GM19238 (cell line): Measurements from ENCODE around the gene OPCML.
A peak's percentile ranks its signal among the peaks of the same experiment; 100 is the strongest.

ENCODE experiments used
- DNase-seq: peaks from one replicate; pipeline ENCODE4 v3.0.0; 2011; ENCODE audit warnings: low spot score; ENCODE audit not compliant: insufficient read length

The OPCML gene

DNA sequence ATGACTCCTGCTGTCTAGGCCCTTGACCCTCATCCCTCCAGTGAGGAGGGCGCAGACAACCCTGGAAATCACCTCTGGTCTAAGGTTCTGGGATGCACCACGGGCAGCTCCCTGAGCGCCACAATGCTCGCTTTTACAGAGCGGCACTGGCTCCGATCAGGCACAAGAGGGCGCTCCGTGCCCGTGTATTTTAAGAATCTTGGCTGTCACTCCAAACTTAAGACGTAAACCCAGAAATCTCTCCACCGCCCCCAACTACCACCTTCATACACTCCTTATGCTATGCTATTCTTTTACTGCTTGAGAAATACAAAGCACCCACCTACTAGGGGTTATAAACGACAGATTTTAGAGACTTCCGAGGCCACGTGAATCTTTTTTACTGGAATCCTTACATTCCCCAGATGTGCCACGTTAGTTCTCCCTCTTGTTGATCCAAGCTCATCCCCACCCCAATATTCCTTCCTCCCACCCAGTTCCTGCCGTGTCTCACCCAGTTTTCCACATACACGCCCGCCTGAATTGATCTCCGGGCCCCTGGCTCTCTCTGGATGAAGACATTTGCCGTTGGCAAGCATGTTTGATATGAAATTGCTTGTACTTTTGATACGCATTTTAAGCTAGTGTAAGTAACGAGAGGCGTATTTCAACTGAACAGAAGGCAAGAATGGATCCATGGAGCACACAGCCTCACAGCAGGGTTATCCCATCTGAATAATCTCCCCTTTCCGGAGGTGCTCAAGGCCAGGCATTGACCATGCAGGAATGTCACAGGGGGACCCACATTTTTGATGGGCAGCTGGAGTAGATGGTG, 453.5 kb downstream of the OPCML start:
- DNase-seq = peak; percentile 24

DNA sequence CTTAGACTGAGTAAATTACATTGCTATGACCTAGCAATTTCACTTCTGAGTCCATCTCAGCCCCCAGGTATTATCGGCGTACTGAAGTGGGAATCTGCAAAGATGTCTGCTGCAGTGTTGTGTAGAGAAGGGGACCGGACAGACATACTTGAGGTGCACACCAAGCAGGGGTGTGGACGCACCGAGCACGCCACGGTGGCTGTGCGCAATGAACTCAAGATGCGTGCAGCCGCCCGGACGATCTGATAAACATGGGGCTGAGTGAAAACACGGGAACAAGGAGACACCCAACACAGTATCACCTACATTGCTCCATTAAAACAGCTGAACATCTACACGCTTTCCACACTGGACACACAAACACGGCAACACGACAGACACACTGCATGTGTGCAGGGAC, 454.3 kb downstream of the OPCML start:
- DNase-seq = no peak

GRCh38 chr11:133075351-133075750, 456.9 kb downstream of the OPCML start:
- DNase-seq = no peak

- no peak for DNase-seq
These were observed 459.3 kb downstream of the OPCML start for GRCh38 chr11:133072858-133073582.

DNA sequence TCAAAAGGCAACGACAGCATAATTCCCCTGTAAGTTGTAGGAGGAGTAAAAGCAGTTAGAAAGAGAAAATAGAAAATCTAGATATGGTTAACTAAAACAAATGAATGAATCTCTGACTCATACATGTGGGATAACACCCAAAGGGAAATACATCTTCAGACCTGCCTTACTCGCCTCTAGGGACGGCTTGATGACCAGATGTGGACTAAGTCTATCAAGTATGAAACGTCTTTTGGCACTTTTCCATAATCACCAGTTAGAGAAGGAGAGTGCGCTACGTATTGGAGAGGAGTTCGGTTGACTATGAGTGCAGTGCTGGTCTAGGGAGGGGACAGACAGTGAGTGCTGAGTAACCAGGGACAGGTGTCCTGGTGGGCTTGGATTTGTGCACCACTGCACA, 459.9 kb downstream of the OPCML start:
- DNase-seq = no peak

DNA sequence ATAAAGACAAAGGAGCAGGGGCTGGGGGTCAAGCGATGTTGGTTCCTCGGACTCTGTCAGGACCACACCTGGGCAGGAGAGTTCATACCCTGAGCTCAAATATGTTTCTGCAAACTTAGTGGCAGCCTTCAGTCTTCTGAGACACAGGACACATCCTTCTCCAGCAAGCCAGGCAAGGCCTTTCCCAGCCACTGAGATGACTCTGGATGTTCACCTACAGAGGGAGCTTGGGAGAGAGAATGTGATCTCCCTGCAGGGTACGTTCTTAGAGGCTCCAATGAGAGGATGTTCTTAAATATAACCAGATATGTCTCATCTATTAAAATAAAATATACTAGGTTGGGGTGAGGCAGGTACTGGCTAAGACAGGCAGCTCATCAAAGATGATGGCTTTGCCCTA, 461.5 kb downstream of the OPCML start:
- DNase-seq = no peak

DNA sequence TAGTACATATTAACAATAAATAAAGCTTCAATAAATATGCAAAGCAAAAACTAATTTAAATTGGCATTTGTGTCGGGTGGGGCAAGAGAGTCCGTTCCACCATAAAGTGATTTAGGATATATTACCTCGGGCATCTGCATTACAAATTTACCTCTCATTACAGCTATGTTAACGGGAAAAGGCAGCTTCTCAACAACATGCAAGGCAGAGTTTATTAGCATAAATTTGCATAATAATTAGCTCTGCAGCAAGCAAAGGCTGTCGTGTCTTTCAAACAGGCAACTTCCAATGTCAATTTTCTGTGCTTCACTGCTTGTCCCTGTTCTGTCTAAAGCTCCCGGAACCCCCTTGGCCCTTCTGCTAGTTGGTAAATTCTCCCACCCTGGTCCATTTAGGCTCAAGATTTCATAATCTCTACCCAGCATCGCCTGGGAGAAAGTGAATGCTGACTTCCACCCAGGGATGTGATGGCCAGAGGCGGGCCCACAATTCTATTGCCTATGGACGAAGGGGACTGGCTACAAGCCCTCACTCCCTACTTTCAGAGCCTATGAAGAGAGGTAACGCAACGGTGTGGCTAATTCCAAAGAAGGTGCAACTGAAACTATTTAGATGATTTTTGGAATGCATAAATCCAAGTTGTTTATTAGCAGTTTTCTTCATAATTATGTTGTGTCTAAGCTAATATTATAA, 462.1 kb downstream of the OPCML start:
- no peak for DNase-seq

DNA sequence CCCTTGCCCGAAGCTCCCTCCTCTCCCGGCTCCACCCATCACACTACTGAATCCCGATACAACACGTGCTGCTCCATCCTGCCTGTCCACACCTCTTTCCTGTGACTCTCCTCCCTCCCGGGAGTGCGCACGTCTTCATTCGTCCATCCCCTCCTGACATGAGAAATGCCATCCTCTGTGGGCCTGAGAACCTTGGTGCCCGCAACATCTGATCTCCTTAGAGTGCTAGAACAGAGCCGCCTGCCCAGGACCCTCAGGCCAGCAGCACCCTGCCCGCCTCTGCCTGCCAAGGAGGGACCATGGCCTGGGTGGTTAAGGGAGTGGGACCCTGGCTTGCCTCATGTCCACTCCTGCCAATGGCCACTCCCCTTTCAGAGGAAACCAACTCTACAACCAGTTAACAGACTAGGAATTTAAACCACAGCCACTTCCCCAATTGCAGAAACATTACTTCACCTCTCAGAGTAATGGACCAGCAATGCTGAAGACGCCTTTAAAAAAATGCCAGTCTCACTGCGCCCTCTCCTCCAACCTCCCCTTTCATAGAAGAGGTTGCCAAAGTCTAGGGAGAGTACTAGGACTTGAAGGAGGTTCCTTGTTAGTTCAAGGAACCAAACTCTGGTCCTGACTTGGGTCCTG, 466.3 kb downstream of the OPCML start:
- no peak for DNase-seq

DNA sequence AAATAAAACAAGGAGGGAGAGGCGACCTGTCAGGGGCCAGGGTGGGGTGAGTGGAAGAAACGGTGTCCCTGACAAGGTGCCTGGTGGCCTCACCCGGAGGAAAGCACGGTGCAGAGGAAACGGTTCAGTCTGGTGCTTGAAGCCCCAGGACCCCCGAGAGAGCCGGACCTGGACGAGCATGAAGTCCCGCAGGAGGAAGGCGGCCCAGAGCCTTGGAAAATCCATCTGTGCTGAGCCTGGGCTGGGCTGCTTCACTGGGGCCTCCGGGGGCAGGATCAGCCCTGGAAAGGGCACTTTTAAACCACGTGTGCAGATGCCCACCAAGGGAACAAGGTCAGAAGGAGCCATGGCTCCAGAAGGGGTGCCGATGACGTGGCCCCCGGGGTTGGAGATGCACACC, 467.3 kb downstream of the OPCML start:
- no peak for DNase-seq

DNA sequence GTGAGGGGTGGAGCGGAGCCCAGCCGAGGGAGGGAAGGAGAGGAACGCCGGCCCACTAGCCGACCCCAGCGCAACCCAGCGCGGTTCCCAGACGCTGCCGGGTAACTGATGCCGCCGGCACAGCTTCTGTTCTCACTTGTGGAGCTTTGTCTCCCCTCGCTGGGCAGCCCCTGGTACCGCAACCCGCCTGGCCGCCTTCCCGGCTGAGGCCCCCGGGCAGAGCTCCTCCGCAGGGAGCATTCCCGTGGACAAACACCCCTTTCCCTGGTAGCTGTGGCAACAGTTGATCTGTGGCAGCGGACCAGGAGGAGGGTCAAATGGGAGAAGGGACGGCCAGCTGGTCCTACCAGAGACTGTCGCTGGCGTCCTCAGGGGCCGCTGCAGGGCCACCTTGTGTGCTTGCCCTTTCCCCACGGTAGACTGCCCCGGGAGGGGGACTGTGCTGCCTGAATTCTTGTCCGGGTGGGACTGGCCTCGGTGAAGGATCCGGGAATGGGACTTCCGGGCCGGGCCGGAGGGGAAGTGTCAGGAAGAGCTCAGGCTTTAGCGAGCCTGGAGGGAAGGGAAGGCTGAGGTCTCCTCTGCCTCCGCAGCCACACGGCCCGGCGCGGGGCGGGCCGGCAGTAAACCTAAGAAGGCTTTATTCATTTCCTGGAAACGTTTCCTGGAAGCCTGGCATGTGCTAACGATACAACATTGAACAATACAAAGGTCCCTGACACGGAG, 468.0 kb downstream of the OPCML start:
- no peak for DNase-seq

GRCh38 chr11:133058501-133058900, 473.8 kb downstream of the OPCML start:
- no peak for DNase-seq

GRCh38 chr11:133053124-133053776, 479.1 kb downstream of the OPCML start:
- DNase-seq = no peak

- DNase-seq = no peak
These were observed 479.8 kb downstream of the OPCML start for GRCh38 chr11:133052537-133052936.

DNA sequence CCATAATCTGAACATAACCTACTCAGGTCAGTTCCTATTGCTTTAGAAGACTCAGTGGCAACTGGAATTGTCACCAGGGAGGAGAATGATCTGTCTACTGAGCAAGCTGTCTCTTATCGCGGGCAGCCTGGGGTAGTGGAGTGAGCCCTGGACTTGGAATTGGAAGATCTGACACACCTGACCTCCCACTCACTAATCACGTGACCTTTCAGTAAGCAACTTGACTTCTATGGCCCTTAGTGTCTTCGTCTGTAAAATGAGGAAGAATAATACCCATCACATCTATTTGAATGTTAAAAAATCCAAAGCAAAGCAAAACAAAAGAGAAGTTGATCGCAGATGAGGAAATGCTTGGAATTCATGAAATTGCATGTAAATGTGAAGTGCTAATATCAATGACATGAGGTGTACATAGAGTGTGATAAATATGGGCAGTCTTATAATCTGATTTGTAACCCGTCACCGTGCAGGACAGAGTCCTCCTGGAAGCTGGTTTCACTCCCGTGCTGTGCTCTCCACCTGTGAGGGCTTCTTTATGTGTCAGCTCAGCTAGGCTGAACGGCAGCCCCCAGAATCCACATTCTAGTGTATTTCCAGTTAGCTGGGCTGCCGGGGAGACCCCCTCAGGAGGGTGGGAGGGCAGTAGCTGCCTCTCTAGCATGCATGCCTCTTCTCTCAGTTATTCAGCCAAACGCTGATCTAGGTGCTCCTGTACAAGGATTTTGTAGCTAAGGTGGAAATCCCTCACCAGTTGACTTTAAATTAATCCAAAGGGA, 482.9 kb downstream of the OPCML start:
- no peak for DNase-seq

- no peak for DNase-seq
These were observed 484.0 kb downstream of the OPCML start for GRCh38 chr11:133048270-133048669.

DNA sequence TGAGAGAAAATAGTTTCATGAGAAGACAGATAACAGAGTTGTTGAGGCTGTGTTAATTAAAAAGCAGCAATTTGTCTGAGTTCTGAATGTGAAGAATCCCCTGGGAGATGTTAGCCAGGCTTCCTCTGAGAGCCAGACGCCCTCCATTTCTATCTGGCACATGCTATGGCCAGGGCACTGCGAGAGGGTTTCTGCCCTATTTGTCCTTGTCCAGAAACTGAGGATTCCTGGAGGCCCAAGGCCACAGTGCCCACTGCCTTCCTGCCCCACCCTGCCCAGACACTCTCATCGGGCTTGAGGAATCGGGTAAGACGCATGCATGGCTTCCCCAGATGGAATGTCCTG, 484.6 kb downstream of the OPCML start:
- no peak for DNase-seq

- no peak for DNase-seq
These were observed 485.1 kb downstream of the OPCML start for GRCh38 chr11:133047036-133047770.

GRCh38 chr11:133046252-133046651, 486.0 kb downstream of the OPCML start:
- DNase-seq = no peak
